T1000 (cell line): ENCODE results near the gene HOXC10.

Source experiments
- DNase-seq: peaks from one replicate; lab custom pipeline; 2025; ENCODE audit warnings: mixed read lengths; lab: John Stamatoyannopoulos, UW

Gene HOXC10

DNA sequence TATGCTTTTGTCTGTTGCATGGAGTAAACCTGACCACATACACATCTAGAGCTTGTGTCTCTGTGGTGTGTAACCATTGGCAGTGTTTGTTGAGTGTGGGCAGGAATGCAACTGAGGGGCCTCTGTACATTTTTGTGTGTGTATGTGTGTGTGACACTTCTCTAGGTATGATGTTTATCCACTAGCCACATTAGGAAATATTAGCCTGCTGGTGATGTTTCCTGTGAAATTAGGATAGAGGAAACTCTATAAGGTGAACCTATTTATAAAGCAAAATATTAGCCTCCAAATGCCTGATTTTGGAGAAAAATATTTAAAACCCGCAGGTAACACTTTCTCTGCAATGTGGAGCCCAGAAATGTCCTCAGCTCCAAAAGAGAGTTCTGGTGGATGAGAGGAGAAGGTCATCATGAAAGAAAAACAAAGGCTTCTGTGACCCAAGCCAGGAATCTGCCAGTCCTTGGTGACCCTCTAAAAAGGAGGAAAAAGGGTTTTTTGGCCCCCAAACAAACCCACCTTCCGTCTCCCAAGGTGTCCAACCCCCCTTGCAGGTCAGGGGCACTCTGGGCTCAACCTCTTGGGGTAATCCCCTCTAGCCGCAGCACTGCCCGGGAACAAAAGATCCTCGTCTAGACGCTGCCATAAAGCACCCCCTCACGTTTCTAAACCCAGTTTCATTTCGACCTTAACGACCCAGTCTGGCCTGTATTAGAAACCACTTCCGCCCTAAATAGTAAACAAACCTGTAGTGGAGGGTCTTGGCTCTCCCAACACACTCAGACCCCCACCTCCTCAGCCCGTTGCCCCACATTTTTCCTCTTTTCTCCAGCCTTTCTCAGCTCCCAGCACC is 7.1 kb upstream of the HOXC10 start:
- no peak for DNase-seq

DNA sequence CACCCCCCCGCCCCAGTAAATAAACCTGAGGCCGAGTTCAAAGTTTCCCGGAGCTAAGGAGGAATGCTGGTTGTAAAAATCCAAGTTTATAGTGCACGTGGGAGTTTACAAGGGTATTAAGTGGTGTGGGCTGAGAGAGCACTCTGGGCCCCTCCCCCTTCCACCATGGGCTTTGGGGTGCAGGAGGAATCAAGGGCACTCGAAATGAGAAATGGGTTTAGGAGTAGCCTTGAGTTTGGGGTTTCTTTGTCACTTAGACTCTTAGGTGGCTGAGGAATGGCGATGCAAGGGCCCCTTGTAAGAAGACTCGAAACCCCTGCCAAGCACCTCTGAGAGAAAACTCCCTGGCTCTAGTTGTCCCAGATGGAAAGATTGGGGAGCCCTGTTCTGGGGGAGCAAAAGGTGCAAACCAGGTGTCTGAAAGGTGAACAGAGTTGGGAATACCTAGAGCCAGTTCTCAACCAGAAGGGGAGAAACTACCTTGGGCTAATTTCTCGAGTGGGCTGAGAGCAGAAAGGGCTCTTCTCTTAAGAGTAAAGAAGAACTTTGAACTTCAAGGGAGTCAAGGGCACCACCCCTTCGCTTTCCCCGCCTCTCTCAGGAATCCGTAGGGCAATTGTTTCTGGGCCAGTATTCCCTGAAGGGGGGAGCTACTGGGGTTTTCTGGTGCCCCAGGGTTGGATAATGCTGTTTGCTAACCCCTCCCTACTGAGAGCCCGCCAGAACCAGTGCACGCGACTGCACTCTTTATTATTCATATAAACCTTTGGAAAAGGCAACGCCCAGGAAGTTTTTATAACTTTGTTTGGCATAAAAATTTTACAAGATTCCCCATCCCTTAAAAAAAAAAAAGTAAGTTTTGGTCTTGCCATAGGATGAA is 6.2 kb upstream of the HOXC10 start:
- no peak for DNase-seq

DNA sequence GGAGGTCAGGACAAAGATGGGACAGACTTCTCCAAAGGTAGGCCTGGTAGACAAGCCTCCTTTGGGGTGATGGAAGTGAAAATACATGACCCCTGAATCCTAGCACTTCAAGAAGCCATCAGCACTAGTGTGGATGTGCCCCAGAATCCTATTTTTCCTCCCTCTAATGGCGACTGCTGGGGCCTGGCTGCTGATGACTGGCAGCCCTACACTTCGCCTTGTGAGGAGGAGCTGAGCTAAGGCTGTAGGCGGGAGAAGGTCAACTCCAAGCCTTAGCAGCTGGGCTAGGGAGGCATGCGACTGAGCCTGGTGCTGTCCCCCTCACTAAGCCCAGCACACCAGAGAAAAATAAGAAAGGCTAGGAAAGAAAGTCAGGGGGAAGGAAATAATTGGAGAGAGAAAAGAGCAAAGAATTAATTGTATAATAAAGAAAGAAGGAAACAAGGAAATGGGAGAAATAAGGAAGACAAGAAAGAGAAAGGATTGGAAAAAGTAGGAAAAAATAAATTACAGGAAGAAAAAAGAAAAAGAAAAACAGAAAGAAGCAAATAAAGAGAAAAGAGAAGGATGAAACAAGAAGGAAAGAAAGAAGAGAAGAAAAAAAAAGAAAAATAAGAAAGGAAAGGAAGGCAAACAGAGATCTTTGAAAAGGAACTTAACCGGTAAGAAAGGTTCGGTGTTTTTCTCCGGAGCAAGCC is 4.7 kb upstream of the HOXC10 start:
- DNase-seq = no peak

DNA sequence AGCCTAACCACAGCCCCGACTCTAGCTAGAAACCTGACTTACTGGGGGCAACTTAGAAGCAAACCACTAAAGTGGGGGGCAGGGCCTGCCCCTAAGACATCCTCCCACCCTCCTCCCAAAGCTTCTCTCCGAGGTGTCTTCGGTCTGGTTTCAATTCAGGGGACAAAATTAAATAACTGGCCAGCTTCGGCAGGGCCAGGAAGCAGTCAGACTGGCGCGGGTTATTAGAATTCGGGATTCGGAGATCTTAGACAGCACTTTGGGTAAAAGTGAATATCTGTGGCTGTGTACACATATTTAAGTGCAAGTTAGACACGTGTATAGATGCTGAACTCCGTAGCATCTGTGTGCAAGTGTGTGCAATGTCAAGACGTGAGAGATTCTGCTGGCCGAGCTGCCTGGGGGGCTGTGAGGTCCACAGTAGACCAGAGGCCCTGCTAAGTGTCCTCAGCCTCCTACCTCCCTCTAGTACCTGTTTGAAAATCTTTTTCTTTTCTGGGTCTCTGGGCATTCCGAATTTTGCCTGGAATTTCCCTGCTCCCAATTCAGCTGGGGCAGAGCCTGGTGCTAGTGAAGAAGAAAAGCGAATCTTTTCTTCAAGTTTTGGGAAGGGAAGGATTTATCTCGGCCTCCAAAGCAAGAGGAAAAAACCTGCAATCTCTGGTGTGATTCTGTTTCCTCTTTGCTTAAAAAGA is 4.0 kb upstream of the HOXC10 start:
- no peak for DNase-seq

DNA sequence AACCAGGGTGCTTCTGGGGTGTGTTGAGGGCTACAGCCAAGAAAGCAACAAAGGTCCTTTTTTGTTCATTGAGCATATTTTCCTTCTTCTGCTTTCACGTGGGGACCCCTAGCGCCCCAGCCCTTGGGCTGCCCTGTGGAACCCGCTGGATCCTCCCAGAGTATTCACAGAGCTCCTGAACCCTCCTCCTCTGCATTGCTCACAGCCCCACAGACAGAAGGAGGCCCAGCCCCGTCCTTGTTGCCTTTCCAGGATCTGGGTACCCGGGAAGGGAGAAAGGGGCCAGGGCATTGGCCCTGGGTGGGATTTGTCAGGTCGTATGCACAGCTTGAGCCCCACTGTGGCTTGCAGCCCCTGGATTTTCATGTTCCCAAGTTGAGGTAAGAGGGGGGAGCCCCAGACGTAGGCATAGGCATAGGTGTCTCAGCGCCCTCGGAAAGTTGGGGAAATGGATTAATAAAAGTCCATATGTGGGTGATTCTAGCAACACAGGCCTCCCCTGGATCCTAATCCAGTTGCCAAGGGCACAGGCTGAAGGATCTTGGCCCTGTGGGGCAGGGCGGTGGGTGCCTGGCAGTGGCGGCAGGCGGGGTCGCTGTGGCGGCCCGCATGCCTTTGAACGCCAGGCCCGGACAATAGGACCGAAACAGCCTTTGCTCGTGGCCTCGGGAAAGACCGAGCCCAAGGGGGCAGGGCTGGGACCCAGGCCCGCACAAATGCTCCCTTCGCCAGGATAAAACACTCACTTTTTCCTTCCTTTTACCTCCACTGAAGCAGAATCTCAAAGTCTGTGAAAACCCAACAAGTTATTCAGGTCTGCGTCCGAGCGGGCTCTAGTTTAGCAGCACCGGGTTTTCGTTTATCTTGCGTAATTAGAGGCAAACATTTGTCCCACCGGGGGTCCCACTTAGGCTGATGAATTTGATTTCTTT is 3.0 kb upstream of the HOXC10 start:
- no peak for DNase-seq

DNA sequence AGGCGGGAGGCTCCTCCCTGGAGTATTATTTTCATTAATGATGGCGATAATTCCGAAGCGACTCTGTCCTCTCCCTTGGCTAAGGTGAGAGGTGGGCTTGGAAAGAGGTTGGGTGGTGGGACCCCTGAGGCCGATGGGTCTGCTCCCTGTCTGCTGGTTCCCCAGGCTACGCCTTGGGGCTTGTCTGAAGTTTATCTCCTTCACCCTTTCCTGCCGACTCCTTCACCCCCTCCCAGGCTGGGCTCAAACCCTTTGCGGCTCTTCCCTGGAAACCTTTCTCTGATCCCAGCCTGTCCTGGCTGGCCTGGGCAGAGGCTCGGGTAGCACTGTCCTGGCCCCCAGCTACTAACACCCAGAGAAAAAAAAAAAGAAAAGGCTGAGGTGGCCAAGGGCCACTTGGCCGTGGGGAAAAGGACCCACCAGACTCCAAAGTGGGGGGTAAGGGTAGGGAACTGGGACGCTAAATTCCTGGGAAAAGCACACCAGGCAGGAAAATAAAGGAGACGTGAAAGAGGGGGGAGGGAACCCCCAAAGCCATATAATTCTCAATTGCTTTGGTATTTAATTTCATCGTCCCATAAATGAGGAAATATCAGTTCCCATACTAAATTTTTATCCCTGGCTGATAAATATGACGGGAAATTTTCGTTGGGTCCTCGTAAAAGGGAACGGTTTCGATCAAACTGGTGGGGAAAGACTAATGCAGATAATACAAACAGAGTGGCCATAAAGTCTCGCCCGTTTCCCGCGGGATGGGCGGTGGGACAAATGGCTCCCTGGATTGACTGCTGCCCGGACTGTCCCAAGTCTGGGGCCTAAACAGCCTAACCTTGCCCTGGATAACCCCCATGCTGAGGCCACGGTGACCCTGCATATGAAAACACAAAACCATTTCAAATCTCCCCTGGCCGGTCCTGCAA is 2.0 kb upstream of the HOXC10 start:
- DNase-seq = no peak

DNA sequence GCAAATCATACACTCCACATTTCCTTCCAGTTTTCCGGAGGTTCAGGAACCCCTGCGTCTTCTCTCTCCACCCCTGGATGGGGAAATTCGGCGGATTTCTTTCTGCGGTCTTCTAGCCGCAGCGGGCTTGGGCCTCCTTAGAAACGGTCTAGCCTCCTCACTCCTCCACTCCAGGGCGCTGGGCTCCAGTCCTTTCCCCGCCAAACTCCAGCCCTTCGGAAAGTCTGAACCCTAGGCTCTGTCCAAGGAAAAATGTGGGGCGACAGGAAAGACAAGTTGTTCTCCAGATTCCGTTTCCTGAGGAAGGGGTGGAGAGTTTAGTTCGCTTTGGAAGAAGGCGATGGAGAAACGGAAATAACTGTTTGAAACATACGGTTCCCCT is 1.4 kb upstream of the HOXC10 start:
- DNase-seq = no peak

DNA sequence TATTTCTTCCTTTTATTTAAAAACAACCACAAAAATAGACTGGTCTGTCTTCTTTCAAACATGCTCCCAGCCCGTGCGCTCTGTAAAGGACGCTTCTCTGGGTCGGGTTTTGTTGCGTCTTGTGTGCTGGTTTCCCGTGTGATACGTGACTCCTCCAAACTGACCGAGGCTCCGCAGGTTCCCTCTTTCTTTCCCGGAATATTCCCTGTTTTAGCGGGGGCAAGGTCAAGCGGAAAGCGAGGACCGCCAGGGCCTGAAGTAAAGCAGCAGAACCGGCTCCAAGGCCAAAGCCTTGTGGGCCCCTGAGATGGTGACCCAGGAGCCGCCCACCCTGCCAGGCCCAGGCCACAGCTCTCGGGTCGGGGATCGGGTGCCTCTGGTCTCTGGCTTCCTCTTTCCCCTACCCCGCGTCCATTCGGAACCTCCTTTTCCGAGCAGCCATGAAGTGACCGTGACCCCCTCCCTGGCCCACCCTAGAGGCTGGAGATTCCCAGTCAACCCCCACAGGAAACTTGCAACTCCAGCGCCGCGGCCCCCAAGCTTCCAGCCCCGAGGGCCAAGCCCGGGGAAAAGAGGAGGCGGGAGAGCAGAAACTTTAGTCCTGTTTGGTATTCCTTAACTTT is 885 bp upstream of the HOXC10 start:
- DNase-seq = no peak

DNA sequence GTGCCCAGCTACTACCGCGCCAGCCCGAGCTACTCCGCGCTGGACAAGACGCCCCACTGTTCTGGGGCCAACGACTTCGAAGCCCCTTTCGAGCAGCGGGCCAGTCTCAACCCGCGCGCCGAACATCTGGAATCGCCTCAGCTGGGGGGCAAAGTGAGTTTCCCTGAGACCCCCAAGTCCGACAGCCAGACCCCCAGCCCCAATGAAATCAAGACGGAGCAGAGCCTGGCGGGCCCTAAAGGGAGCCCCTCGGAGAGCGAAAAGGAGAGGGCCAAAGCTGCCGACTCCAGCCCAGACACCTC is 697 bp downstream of the HOXC10 start:
- DNase-seq = no peak

DNA sequence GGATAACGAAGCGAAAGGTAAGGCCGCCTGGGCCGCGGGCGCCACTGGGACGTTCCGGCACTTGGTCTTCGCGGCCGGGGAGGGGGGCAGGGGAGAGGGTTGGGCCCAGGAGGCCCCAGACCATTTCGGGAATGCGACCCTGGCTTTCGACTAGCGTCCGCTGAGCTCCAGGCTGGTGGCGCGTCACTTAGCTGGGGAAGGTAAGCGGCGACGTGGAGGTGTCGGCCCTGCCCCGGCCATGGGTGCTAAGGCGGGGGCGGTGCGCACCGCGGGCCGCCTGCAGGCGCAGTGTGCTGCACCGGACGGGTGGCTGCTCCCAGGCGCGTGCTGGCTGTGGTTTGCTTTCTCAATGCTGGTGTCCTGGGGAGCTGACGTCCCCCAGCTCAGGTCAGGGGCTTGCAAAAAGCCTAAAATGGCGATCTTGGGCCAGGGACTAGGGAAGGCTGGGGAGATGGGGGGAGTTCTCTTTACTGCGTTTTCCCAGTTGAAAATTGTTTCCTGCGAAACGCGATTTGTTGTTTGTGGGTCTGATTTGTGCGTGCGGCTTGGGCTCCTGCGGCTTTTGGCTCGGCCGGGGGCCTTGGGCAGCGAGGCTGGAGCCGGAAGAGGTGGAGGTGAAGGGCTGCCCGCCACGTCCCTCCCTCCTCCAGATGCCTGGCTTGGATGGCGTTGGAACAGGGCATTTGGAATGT is 1.2 kb downstream of the HOXC10 start:
- DNase-seq = no peak

DNA sequence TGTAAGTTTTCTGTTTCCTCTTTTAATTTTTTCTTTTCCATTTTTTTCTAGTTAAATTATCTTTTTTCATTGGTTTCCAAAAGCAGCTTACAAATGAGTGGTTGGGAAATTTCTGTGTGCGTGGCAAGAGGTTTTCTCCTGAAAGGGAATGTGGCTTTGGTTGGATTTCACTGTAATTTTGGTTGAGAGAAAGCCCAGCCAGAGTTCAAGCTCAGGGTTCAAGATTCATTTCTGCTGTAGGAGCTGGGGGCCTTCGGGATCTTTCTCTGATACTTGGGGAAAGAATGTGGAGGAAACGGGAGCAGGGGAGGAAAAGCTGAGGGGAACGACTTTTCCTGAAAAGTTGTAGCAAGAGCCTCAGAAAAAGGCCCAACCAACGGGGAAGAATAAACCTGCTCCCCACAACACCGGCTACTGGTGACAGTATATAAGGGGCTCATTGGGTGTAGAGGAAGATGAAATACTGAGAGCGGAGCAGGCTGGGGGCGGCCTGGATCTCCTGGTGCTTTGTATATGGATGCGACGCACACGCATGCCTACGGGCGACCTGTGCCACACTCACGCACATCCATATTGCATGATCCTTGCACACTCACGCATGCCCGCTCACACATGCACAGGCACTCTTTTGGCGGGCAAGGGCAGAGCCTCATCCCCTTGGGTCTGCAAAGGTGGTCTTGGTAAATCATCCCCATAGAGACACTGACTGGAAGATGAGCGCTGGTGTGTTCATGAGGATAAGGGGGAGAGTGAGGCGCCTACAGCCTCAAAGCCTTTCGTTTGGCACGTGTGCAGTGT is 1.9 kb downstream of the HOXC10 start:
- DNase-seq = no peak

DNA sequence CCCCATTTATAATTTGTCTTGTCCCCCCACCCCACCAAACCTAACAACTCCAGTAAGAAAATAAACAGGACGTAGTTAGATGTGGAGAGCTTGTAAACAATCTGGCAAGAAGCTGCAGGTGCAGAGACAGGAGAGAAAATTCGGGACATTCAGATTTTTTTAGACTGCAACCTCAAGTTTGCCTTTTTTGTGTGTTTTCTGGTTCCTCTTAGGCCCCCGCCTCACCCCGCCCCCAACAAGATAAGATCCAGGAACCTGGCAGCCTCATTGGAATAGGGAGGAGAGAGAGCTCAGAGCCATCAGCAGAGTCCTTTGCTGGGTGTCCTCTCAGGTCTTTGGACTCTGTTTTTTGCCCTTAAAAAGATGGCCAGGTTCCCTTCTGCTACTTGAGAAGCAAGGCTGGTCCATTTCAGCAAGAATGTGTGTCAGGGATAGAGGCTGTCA is 2.9 kb downstream of the HOXC10 start:
- DNase-seq = no peak

DNA sequence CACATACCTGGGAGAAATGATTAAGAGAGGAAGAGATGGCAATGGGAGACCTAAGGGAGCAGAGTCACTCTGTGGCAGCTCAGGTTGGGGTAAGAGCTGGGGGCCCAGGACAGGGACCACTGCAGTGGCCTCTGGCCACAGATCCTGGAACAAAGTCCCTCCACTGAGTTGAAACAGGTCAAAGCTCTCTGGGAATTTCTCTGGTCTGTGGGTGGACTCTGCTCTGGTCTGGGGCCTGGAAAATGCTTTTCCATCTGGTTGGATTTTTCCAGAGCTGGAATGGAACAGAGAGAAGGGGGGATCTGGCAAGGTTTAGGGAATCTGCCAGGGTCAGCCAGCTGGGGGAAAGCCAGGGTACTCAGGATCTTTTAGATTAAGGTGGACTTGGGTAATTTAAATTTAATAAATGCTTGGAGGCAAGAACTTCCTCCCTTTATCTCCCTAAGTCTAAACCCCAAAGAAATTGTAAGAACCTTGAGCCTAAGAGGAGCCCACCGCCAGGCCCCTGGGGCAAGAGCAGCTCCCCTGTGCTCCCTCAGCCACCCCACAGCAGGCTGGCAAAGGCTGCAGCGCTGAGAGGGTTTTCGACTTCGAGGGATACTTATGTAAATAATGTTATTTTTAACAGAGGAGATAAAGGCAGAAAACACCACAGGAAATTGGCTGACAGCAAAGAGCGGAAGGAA is 3.7 kb downstream of the HOXC10 start:
- no peak for DNase-seq

DNA sequence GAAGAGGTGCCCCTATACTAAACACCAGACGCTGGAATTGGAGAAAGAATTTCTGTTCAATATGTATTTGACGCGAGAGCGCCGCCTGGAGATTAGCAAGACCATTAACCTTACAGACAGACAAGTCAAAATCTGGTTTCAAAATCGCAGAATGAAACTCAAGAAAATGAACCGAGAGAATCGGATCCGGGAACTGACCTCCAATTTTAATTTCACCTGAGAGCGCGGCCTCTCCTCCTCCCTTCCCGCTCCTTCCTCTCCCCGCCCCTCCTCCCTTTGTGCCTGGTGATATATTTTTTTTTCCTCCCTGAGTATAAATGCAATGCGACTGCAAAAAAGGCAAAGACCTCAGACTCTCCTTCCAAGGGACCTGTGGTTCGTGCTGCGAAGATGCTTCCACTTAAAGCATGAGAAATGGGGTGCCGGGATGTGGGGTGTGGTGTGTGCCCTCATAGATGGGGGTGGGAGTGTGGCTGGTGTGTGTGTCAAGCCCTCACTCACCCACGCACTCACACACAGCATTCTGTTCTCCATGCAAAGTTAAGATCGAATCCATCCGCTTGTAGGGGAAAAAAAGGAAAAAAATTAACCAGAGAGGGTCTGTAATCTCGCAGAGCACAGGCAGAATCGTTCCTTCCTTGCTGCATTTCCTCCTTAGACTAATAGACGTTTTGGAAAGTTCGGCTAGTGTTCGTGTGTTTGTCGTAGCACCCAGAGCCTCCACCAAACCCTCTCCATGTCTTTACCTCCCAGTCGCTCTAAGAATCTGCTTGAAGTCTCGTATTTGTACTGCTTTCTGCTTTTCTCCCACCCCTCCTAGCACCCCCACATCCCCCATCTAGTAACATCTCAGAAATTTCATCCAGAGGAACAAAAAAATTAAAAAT is 4.5 kb downstream of the HOXC10 start:
- DNase-seq = no peak

DNA sequence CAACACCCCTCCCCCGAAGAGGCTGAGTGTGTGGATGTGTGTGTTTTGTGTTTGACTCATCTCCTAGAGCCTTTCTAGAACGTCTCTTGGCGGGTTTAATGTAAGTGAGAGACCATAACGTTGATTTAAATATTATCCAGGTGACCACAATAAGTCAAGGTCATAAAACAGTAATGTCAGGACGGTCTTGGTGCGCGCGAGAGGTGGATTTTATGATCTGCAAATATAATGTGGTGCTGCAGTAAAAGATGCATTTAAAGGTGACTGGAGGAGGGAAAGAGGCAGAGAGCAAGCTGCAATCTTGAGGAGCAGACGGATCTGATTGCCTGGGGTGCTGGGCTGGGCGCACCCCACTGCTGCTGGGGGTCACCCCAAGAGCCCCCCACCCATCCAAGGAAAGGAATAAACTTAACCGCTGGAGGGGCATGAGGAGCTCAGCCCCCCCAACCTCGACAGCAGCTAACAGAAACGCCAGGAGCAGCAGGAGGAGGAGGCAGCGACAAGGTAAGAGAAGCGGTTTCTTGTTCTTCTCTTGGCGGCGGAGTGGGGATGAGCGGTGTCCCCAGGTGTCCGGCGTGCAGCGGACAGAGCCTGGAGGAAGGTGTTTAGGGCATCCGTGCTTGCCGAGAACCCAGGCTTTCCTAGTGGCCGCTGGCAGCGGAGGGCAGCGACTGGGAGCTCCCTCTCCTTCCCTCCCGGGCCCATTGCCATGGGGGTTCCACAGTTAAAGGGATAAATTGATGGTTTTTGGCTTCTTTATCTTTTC is 5.5 kb downstream of the HOXC10 start:
- DNase-seq = no peak

DNA sequence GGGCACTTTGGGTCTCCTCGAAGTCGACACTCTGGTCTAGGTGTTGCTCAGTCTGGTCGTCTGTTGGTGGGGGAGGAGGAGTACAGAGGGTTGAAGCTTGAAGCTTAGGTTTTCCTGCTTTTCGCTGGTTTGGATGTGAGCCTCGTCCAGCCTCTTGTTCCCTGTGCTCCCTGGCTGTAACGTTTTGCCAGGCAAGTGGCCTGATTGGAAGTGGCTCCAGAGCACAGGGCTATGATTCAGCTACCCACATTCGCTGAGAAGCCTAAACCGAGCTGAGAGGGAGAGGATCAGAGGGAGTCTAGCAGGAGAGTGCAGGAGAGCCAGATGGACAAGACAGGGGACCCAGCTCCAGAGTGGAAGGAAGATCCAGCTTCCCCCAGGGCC is 6.1 kb downstream of the HOXC10 start:
- DNase-seq = no peak
